Mononuclear cell (primary cell): Measurements from ENCODE around the gene UBE2A. TPM values are rescaled to one million over a fixed set of nuclear protein-coding genes. Genes with fewer than 3 reads are reported as not detected.

ENCODE experiments used
- H3K27me3 ChIP-seq: 2 replicates; pipeline ENCODE4 v1.6.0; 2011; ENCODE audit warnings: low read length, control low read depth; ENCODE audit not compliant: insufficient read depth
- H3K4me1 ChIP-seq: 2 replicates; pipeline ENCODE4 v1.5.1; 2011; ENCODE audit warnings: mild to moderate bottlenecking, low read length, control low read depth; ENCODE audit not compliant: insufficient read depth
- H3K4me3 ChIP-seq: 2 replicates; pipeline ENCODE4 v1.5.1; 2011; ENCODE audit warnings: mild to moderate bottlenecking, low read length, moderate library complexity
- H3K9me3 ChIP-seq: 2 replicates; pipeline ENCODE4 v1.5.1; 2011; ENCODE audit warnings: low read depth, mild to moderate bottlenecking, control low read depth, low read length
- total RNA-seq: library from RNA; depleted of rRNA; stranded (reverse); fragments of >200 nt; gene quantifications from one replicate; pipeline ENCODE4 v1.2.3, GENCODE V29; 2012

Gene UBE2A
- 40.2 TPM for total RNA-seq

- H3K9me3 ChIP-seq = no peaks in the 10 kb centered on the region
- no peaks in the 10 kb centered on the region for H3K27me3 ChIP-seq
- peaks cover 14% of the 10 kb centered on the region for H3K4me1 ChIP-seq
- H3K4me3 ChIP-seq = peak within 1 kb of the TSS; percentile 66
Observed at GRCh38 chrX:119574394-119575266, at the start of gene UBE2A. UBE2A (plus strand) TSS chrX:119574563; CDS start chrX:119574712, 149 bp downstream.

GRCh38 chrX:119529345-119530276 lies 44.8 kb upstream of the UBE2A start:
- no peaks in the 10 kb centered on the region for H3K27me3 ChIP-seq
- H3K4me1 ChIP-seq = peaks cover 14% of the 10 kb centered on the region
- H3K4me3 ChIP-seq = no peak overlapping the region
- H3K9me3 ChIP-seq = no peaks in the 10 kb centered on the region

- Histone ChIP-seq H3K9me3 (no peaks in the 10 kb centered on the region), H3K4me3 (no peak overlapping the region), H3K27me3 (no peaks in the 10 kb centered on the region), H3K4me1 (no peaks in the 10 kb centered on the region)
Observed at GRCh38 chrX:119537487-119537886, 36.9 kb upstream of the UBE2A start.

- Histone ChIP-seq H3K9me3 (no peaks in the 10 kb centered on the region), H3K4me3 (no peak overlapping the region), H3K27me3 (no peaks in the 10 kb centered on the region), H3K4me1 (no peaks in the 10 kb centered on the region)
Observed at GRCh38 chrX:119539872-119540271, 34.5 kb upstream of the UBE2A start.

GRCh38 chrX:119541188-119541587 lies 33.2 kb upstream of the UBE2A start:
- Histone ChIP-seq H3K9me3 (no peaks in the 10 kb centered on the region), H3K4me1 (no peaks in the 10 kb centered on the region), H3K27me3 (no peaks in the 10 kb centered on the region), H3K4me3 (no peak overlapping the region)

GRCh38 chrX:119549327-119550016 lies 24.9 kb upstream of the UBE2A start:
- H3K9me3 ChIP-seq = no peaks in the 10 kb centered on the region
- H3K4me3 ChIP-seq = no peak overlapping the region
- H3K27me3 ChIP-seq = no peaks in the 10 kb centered on the region

GRCh38 chrX:119552508-119552907 lies 21.9 kb upstream of the UBE2A start:
- Histone ChIP-seq H3K9me3 (no peaks in the 10 kb centered on the region), H3K27me3 (no peaks in the 10 kb centered on the region), H3K4me1 (no peaks in the 10 kb centered on the region), H3K4me3 (no peak overlapping the region)

More at GRCh38 chrX:119549327-119550016, 24.9 kb upstream of the UBE2A start:
- no peaks in the 10 kb centered on the region for H3K4me1 ChIP-seq

- Histone ChIP-seq H3K4me1 (peaks cover 12% of the 10 kb centered on the region), H3K4me3 (peak within 1 kb of the TSS; percentile 64), H3K9me3 (no peaks in the 10 kb centered on the region), H3K27me3 (no peaks in the 10 kb centered on the region)
Observed at GRCh38 chrX:119565107-119565663, 9.2 kb upstream of the UBE2A start, which contains the start of gene STEEP1. STEEP1 (minus strand) TSS chrX:119565409; CDS start chrX:119565355, 54 bp downstream.

GRCh38 chrX:119570351-119570835 lies 4.0 kb upstream of the UBE2A start:
- Histone ChIP-seq H3K4me3 (no peak overlapping the region), H3K9me3 (no peaks in the 10 kb centered on the region), H3K4me1 (peaks cover 10% of the 10 kb centered on the region), H3K27me3 (no peaks in the 10 kb centered on the region)

- H3K4me1 ChIP-seq = peaks cover 14% of the 10 kb centered on the region
- no peak overlapping the region for H3K4me3 ChIP-seq
- H3K27me3 ChIP-seq = no peaks in the 10 kb centered on the region
- H3K9me3 ChIP-seq = no peaks in the 10 kb centered on the region
Observed at GRCh38 chrX:119573222-119573621, 1.1 kb upstream of the UBE2A start.

GRCh38 chrX:119573840-119574393 lies 446 bp upstream of the UBE2A start:
- no peaks in the 10 kb centered on the region for H3K9me3 ChIP-seq
- peaks cover 14% of the 10 kb centered on the region for H3K4me1 ChIP-seq
- peak overlapping the region; percentile 66 for H3K4me3 ChIP-seq
- H3K27me3 ChIP-seq = no peaks in the 10 kb centered on the region

- Histone ChIP-seq H3K9me3 (no peaks in the 10 kb centered on the region), H3K27me3 (no peaks in the 10 kb centered on the region), H3K4me3 (no peak overlapping the region), H3K4me1 (peaks cover 8% of the 10 kb centered on the region)
Observed at GRCh38 chrX:119579414-119579813, 5.1 kb downstream of the UBE2A start.

GRCh38 chrX:119583431-119584059 lies 9.2 kb downstream of the UBE2A start:
- Histone ChIP-seq H3K27me3 (no peaks in the 10 kb centered on the region), H3K9me3 (no peaks in the 10 kb centered on the region), H3K4me3 (no peak overlapping the region), H3K4me1 (no peaks in the 10 kb centered on the region)

GRCh38 chrX:119589810-119590209 lies 15.4 kb downstream of the UBE2A start:
- H3K27me3 ChIP-seq = no peaks in the 10 kb centered on the region
- H3K4me1 ChIP-seq = no peaks in the 10 kb centered on the region
- no peak overlapping the region for H3K4me3 ChIP-seq
- no peaks in the 10 kb centered on the region for H3K9me3 ChIP-seq
